Measurements from ENCODE around the gene MFN2.
"Not testable (repeated sequence)": the region's sequence is repeated elsewhere in the genome, so short reads cannot be mapped to it uniquely, and the experiment has no call there.

MFN2 gene

GRCh38 chr1:11979851-11980675, at the start of gene MFN2:
Gene MFN2, plus strand, starts transcription at chr1:11980444. Its CDS starts 8,725 bp downstream, at chr1:11989169.
- peak; percentile 97 for DNase-seq

- DNase-seq, result no peak
Observed at GRCh38 chr1:11930571-11931445, 49.4 kb upstream of the MFN2 start.

- no peak for DNase-seq
Observed at GRCh38 chr1:11931845-11932244, 48.4 kb upstream of the MFN2 start.

GRCh38 chr1:11934302-11935056, 45.8 kb upstream of the MFN2 start, which contains the start of gene PLOD1:
Gene PLOD1, plus strand, starts transcription at chr1:11934717. Its CDS starts 63 bp downstream, at chr1:11934780.
- peak; percentile 94 for DNase-seq

- no peak for DNase-seq
Observed at GRCh38 chr1:11935057-11935412, 45.2 kb upstream of the MFN2 start.

GRCh38 chr1:11935733-11936132, 44.5 kb upstream of the MFN2 start:
- not testable (repeated sequence) for DNase-seq

- DNase-seq, result no peak
Observed at GRCh38 chr1:11938722-11939526, 41.3 kb upstream of the MFN2 start.

- not testable (repeated sequence) for DNase-seq
Observed at GRCh38 chr1:11939794-11940193, 40.5 kb upstream of the MFN2 start.

GRCh38 chr1:11940260-11940921, 39.9 kb upstream of the MFN2 start:
- no peak for DNase-seq

GRCh38 chr1:11942280-11942679, 38.0 kb upstream of the MFN2 start:
- DNase-seq, result no peak

- no peak for DNase-seq
Observed at GRCh38 chr1:11943619-11944018, 36.6 kb upstream of the MFN2 start.

- no peak for DNase-seq
Observed at GRCh38 chr1:11944358-11944931, 35.8 kb upstream of the MFN2 start.

- no peak for DNase-seq
Observed at GRCh38 chr1:11946647-11947046, 33.6 kb upstream of the MFN2 start.

- DNase-seq, result peak; percentile 42
Observed at GRCh38 chr1:11948822-11949458, 31.3 kb upstream of the MFN2 start.

GRCh38 chr1:11951901-11952300, 28.3 kb upstream of the MFN2 start:
- DNase-seq, result no peak

- no peak for DNase-seq
Observed at GRCh38 chr1:11952455-11953109, 27.7 kb upstream of the MFN2 start.

GRCh38 chr1:11955221-11955620, 25.0 kb upstream of the MFN2 start:
- peak; percentile 29 for DNase-seq

- DNase-seq, result no peak
Observed at GRCh38 chr1:11957398-11957797, 22.8 kb upstream of the MFN2 start.

- DNase-seq, result no peak
Observed at GRCh38 chr1:11957897-11958296, 22.3 kb upstream of the MFN2 start.

- no peak for DNase-seq
Observed at GRCh38 chr1:11960276-11960675, 20.0 kb upstream of the MFN2 start.
